ENCODE data around the gene SARS2.
A peak's percentile ranks its signal among the peaks of the same experiment; 100 is the strongest.
"Not testable (repeated sequence)": the region's sequence is repeated elsewhere in the genome, so short reads cannot be mapped to it uniquely, and the experiment has no call there.

SARS2 gene

DNA sequence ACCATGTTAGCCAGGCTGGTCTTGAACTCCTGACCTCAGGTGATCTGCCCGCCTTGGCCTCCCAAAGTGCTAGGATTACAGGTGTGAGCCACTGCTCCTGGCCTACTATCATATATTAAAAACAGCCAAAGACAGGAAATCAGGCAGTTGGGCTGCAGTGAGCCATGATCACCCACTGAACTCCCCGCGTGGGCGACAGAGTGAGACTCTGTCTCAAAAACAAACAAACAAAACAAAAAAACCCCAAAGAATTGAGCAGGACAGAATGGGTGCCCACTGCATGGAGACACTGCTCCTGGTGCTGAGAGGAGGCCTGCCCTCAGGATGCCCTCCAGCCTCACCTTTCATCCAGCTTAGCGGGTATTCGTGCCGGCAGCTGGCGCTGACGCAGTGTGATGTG is 47.3 kb downstream of the SARS2 start:
- no peak for TF ChIP-seq FOXP2 (optimal IDR thresholded peaks at IDR 0.05; ENCODE audit: control extremely low read depth, extremely low read length, insufficient read depth)
- TF ChIP-seq EZH2 (IDR thresholded peaks at IDR 0.05): no peak
- TF ChIP-seq POLR2AphosphoS5 (IDR thresholded peaks at IDR 0.05; ENCODE audit: borderline replicate concordance, low read depth, low read length): no peak
- H3K9me3 ChIP-seq (ENCODE audit: low read depth, low read length): no peaks in the 10 kb centered on the region
- no peak overlapping the region for H3K9ac ChIP-seq (ENCODE audit: insufficient read length)
- H3K4me3 ChIP-seq: no peak overlapping the region
- no peak overlapping the region for H3K27ac ChIP-seq
- no peaks in the 10 kb centered on the region for H3K36me3 ChIP-seq (ENCODE audit: insufficient read depth, low read length)
- DNase-seq (ENCODE audit: low read depth, low spot score): no peak

DNA sequence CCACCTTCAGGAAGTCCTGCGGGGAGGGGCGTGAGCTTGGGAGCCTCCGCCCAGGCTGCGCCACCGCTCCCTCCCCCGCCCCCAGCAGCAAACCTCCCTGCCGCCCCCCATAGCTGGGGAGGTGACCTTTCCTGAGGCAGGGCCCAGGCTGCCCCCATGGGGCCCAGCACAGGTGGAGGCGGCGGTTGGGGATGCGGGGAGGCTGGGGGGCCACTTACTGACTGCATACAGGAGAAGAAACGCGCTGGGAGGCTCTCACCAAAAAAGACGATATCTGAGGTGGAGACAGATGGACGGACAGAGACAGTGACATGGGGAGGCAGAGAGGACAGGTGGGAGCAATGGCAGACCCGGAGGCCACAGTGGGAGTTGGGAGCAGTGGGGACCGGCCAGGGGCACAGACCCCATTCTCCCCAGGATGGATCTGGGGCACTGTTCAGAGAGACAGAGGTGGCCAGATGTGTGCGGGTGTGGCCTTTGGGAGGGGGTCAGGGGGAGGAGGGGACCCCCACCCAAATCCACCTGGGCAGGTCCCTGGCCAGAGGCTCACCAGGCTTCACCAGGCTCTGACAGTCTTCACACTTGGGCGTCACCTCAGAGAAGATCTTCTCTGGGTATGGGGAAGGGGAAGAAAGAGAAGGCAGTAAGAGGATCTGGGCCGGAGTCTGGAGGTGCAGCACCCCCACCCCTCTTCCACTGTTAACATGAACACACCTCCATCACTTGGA is 49.5 kb downstream of the SARS2 start:
- Histone ChIP-seq H3K27ac (no peak overlapping the region), H3K4me3 (no peak overlapping the region), H3K36me3 (ENCODE audit: insufficient read depth, low read length) (no peaks in the 10 kb centered on the region), H3K9ac (ENCODE audit: insufficient read length) (no peak overlapping the region), H3K9me3 (ENCODE audit: low read depth, low read length) (no peaks in the 10 kb centered on the region)
- no peak for DNase-seq (ENCODE audit: low read depth, low spot score)
- TF ChIP-seq FOXP2 (optimal IDR thresholded peaks at IDR 0.05; ENCODE audit: control extremely low read depth, extremely low read length, insufficient read depth) (no peak), EZH2 (IDR thresholded peaks at IDR 0.05) (no peak), POLR2AphosphoS5 (IDR thresholded peaks at IDR 0.05; ENCODE audit: borderline replicate concordance, low read depth, low read length) (no peak)

DNA sequence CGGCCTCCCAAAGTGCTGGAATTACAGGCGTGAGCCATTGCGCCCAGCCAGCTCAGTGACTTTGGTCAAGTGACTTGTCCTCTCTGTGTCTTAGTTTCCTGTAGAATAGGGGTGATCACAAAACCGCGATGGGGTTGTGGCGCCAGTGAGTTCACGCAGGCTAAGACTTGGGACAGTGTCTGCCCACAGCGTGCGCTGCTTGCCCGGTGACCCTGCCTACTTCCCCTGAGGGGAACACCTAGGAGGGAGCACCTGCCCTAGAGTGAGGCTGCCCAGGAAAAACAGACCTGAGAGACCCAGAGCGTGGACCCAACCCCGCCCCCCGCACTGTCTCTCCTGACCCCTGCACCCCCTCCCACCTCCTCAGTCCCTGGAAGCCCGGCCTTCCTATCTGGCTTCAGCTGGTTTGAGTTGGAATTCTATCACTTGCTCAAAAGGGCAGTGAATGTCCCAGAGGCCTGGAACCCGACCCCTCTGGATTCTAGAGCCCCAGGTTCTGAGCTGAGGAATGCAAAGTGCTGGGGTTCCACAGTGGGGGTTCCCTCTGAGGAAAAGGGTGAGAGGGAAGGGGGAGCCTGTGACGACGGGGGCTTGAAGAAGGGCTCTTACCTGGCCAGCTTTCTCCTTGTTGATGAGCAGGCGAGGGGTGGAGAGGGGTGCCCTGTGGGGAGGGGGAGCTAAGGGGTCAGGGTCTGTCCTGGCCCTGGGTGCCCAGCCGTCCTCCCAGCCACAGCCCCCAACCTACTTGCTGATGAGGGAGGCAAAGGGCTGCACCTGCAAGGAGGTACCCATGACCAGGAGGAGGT is 50.3 kb downstream of the SARS2 start:
- no peaks in the 10 kb centered on the region for H3K9me3 ChIP-seq (ENCODE audit: low read depth, low read length)
- no peaks in the 10 kb centered on the region for H3K36me3 ChIP-seq (ENCODE audit: insufficient read depth, low read length)
- no peak overlapping the region for H3K4me3 ChIP-seq
- no peak overlapping the region for H3K27ac ChIP-seq
- TF ChIP-seq EZH2 (IDR thresholded peaks at IDR 0.05): no peak
- no peak for TF ChIP-seq FOXP2 (optimal IDR thresholded peaks at IDR 0.05; ENCODE audit: control extremely low read depth, extremely low read length, insufficient read depth)
- DNase-seq (ENCODE audit: low read depth, low spot score): no peak
- no peak overlapping the region for H3K9ac ChIP-seq (ENCODE audit: insufficient read length)

DNA sequence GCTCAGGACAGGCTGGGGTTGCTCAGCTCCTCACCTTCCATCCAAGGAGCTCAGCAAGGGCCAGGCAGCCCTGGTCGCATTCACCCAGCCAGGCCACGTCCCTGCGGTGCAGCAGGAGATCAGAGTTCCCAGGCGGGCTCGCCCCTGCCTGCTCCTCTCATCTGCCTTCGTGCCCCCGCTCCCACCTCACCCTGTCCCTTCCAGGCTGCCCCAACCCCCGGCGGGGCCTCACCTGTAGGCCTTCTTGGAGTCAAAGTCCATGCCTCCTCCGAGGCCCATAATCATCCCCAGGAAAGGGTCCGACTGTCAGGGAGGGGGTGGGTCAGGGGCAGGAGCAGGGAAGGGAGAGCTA is 51.2 kb downstream of the SARS2 start:
- H3K9me3 ChIP-seq (ENCODE audit: low read depth, low read length): no peaks in the 10 kb centered on the region
- no peak overlapping the region for H3K9ac ChIP-seq (ENCODE audit: insufficient read length)
- H3K4me3 ChIP-seq: no peak overlapping the region
- TF ChIP-seq EZH2 (IDR thresholded peaks at IDR 0.05): no peak
- no peak for TF ChIP-seq POLR2AphosphoS5 (IDR thresholded peaks at IDR 0.05; ENCODE audit: borderline replicate concordance, low read depth, low read length)
- TF ChIP-seq FOXP2 (optimal IDR thresholded peaks at IDR 0.05; ENCODE audit: control extremely low read depth, extremely low read length, insufficient read depth): no peak
- DNase-seq (ENCODE audit: low read depth, low spot score): no peak
- H3K36me3 ChIP-seq (ENCODE audit: insufficient read depth, low read length): no peaks in the 10 kb centered on the region
- no peak overlapping the region for H3K27ac ChIP-seq

DNA sequence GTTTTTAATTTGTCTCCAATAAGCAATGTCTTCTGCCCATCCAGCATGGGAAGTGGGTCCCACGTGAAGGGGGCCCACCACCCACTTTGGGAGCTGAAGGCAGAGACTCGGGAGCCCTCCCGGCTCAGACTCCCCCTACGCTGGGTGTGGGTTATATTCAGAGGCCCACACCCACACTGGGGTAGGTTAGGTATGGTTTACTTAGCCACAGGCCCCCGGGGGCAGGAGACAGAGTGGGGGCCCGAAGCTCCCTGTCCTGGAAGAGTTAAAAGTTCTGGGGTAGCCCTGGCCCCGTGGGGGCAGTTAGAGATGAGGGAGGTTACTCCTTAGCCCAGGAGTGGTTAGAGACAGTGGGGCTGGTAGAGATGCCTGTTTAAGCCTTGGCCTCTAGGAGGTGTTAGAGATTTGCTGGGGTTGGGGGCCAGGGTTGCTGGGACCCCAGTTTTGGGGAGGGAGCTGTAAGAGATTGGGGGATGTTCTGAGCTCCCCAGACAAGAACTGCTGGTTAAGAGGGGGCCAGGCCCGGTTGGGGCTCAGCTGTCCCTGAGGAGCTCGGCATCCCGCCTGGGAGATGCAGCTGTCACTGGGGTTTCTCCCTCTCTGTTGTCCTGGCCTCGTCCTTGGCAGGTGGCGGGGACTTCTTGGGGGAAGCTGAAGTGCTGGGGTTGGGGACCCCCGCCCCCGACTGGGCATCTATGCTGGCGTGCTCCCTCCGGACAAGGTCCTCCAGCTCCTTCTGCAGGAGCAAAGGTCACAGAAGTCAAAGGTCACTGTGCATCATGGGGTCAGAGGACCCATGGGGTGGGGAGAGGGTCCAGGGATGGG is 51.8 kb downstream of the SARS2 start:
- no peak overlapping the region for H3K27ac ChIP-seq
- no peak overlapping the region for H3K4me3 ChIP-seq
- DNase-seq (ENCODE audit: low read depth, low spot score): no peak
- H3K9me3 ChIP-seq (ENCODE audit: low read depth, low read length): no peaks in the 10 kb centered on the region
- H3K36me3 ChIP-seq (ENCODE audit: insufficient read depth, low read length): no peaks in the 10 kb centered on the region
- TF ChIP-seq EZH2 (IDR thresholded peaks at IDR 0.05) (no peak), POLR2AphosphoS5 (IDR thresholded peaks at IDR 0.05; ENCODE audit: borderline replicate concordance, low read depth, low read length) (no peak), FOXP2 (optimal IDR thresholded peaks at IDR 0.05; ENCODE audit: control extremely low read depth, extremely low read length, insufficient read depth) (no peak)
- peak overlapping the region; percentile 37 for H3K9ac ChIP-seq (ENCODE audit: insufficient read length)

DNA sequence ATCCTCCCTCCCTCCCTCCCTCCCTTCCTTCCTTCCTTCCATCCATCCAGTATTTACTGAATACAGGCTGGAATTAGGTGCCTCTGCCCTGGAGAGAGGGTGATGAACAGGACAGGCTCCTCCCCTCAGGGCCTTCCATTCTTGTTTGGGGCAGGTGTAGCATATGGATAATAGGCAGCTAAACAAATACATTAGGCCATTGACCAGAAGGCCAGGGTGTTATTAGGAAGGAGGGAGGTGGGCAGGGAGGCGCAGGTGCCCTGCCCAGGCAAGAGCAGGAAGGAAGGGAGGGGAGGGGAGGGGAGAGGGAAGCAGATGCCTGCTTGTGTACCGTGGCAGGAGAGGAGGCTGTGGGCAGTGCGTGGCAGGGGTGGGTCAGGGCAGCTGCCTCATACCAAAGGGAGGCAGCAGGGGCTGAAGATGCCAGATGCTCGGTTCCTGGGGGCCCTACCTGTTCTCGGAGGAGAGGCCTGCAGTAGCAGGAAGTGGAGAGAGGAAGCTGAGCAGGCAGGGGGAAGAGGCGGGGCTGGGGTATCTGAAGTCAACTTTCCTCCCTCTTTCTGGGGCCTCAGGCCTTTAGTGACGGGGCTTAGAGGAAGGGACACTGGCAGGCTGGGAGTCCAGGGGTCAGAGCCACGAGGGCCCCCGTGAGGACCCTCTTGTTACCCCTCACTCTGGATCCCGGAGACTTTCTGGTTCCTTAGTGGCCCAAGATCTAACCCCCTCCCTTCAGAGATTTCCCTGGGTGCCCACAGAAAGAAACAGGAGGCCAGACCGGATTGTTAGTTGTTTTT is 52.6 kb downstream of the SARS2 start, which contains the start of gene RINL:
Gene RINL (minus strand): TSS at position 495 of the 794 bp plus-strand sequence. CDS start 1,533 bp downstream, outside the sequence.
- H3K9me3 ChIP-seq (ENCODE audit: low read depth, low read length): no peaks in the 10 kb centered on the region
- no peak for DNase-seq (ENCODE audit: low read depth, low spot score)
- no peak within 1 kb of the TSS for H3K27ac ChIP-seq
- peak within 1 kb of the TSS; percentile 25; the same call in 1 of the 2 replicates for H3K4me3 ChIP-seq
- TF ChIP-seq EZH2 (IDR thresholded peaks at IDR 0.05) (no peak), FOXP2 (optimal IDR thresholded peaks at IDR 0.05; ENCODE audit: control extremely low read depth, extremely low read length, insufficient read depth) (no peak), POLR2AphosphoS5 (IDR thresholded peaks at IDR 0.05; ENCODE audit: borderline replicate concordance, low read depth, low read length) (no peak)
- peak within 1 kb of the TSS; percentile 37 for H3K9ac ChIP-seq (ENCODE audit: insufficient read length)
- H3K36me3 ChIP-seq (ENCODE audit: insufficient read depth, low read length): no peaks in the 10 kb centered on the region

DNA sequence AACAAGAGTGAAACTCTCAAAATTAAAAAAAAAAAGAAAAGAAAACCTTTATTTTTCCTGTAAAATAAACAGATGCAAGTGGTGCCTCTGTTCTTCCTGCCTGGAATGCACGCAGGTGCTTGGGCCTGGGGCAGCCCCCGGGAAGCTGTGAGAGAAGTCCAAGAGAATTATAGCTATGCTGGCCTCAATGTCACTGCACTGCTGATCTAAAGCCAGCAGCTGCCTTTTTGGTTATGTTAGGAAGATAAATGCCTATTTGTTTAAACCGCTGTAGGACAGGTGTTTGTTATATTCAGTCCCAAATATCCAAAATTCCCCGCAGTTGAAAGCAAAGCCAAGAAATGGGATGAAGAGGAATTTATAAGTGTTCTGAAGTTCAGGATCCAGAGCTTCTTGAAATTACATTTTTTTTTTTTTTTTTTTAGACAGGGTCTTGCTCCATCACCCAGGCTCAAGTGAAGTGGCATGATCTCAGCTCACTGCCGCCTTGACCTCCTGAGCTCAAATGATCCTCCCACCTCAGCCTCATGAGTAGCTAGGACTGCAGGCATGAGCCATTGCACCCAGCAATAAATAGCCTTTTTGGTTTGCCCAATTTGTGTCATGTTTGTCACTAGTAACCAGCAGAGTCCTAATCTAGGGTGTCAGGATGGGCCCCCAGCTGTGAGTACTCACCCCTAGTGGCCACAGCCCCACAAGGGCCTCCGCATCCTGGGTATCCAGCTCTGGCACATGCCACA is 54.7 kb downstream of the SARS2 start:
- Histone ChIP-seq H3K36me3 (ENCODE audit: insufficient read depth, low read length) (no peaks in the 10 kb centered on the region), H3K9me3 (ENCODE audit: low read depth, low read length) (no peaks in the 10 kb centered on the region), H3K4me3 (no peak overlapping the region), H3K9ac (ENCODE audit: insufficient read length) (no peak overlapping the region), H3K27ac (no peak overlapping the region)
- TF ChIP-seq EZH2 (IDR thresholded peaks at IDR 0.05): no peak
- TF ChIP-seq FOXP2 (optimal IDR thresholded peaks at IDR 0.05; ENCODE audit: control extremely low read depth, extremely low read length, insufficient read depth): no peak
- TF ChIP-seq POLR2AphosphoS5 (IDR thresholded peaks at IDR 0.05; ENCODE audit: borderline replicate concordance, low read depth, low read length): no peak
- DNase-seq (ENCODE audit: low read depth, low spot score): no peak

DNA sequence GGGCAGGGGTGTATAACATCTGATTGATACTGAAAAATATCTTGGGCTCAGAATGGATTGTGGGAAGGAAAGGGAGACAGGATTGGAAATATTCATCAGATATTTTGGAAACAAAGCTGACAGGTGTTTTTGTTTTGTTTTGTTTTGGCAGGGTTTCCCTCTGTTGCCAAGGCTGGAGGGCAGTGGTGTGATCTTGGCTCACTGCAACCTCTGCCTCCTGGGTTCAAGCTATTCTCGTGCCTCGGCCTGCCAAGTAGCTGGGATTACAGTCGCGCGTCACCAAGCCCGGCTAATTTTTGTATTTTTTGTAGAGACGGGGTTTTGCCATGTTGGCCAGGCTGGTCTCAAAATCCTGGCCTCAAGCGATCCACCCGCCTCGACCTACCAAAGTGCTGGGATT is 57.2 kb downstream of the SARS2 start:
- not testable (repeated sequence) for H3K4me3 ChIP-seq; H3K9ac ChIP-seq (ENCODE audit: insufficient read length); DNase-seq (ENCODE audit: low read depth, low spot score); H3K9me3 ChIP-seq (ENCODE audit: low read depth, low read length); H3K36me3 ChIP-seq (ENCODE audit: insufficient read depth, low read length); H3K27ac ChIP-seq
